AG10803 (cell line): ENCODE measurements around the gene RAD1.

Experiments
- DNase-seq: peaks from one replicate; pipeline ENCODE4 v3.0.0; 2010; ENCODE audit warnings: low read depth
- H3K4me3 ChIP-seq: 2 replicates; pipeline ENCODE4 v1.5.1; 2011; ENCODE audit warnings: mild to moderate bottlenecking, low read length, control low read depth
- TF ChIP-seq, protein P1 (sequence below): conservative IDR thresholded peaks from 2 replicates; pipeline ENCODE4 v1.5.1; 2011; ENCODE audit warnings: mild to moderate bottlenecking, low read length, control low read depth, inconsistent platforms

RAD1 gene, protein sequence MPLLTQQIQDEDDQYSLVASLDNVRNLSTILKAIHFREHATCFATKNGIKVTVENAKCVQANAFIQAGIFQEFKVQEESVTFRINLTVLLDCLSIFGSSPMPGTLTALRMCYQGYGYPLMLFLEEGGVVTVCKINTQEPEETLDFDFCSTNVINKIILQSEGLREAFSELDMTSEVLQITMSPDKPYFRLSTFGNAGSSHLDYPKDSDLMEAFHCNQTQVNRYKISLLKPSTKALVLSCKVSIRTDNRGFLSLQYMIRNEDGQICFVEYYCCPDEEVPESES

DNA sequence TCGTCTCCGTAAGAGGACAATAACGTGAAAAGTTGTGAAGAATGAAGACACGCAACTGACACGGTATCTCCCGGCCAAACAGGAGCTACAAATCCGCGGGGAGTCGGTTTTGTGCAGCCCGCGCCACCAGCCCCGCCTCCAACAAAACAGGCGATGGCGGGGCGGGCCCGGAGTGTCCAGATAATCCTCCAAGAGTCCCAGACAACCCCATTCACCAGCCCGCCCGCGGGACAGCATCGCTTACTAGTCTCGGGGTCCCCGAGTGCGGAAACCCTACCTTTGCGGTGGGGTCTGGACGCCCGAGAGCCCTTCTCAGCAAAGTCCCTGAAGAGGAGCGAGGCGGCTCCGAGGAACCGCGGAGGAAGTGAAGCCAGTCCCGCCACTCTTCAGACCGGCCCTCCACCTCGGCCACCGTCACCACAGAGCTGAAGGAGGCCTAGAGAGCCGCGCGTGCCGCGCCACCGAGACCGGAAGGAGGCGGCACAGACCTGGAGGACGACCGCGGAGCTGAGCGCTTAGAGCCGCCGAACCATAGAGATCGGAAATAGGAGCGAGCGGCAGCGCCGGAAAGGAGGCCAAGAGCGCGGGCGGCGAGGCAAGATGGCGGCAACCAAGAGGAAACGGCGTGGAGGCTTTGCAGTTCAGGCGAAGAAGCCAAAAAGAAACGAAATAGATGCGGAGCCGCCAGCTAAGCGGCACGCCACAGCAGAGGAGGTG is at the start of gene RAD1, which contains the start of gene BRIX1:
Gene RAD1, minus strand, starts transcription at position 366 of the 717 bp plus-strand sequence. CDS start 612 bp downstream, outside the sequence.
Gene BRIX1, plus strand, starts transcription at position 573 of the 717 bp plus-strand sequence. Its CDS starts 28 bp downstream, at position 601.
- TF ChIP-seq, protein P1, sequence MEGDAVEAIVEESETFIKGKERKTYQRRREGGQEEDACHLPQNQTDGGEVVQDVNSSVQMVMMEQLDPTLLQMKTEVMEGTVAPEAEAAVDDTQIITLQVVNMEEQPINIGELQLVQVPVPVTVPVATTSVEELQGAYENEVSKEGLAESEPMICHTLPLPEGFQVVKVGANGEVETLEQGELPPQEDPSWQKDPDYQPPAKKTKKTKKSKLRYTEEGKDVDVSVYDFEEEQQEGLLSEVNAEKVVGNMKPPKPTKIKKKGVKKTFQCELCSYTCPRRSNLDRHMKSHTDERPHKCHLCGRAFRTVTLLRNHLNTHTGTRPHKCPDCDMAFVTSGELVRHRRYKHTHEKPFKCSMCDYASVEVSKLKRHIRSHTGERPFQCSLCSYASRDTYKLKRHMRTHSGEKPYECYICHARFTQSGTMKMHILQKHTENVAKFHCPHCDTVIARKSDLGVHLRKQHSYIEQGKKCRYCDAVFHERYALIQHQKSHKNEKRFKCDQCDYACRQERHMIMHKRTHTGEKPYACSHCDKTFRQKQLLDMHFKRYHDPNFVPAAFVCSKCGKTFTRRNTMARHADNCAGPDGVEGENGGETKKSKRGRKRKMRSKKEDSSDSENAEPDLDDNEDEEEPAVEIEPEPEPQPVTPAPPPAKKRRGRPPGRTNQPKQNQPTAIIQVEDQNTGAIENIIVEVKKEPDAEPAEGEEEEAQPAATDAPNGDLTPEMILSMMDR: peak; percentile 15; the same call in 1 of the 2 replicates
- peak; percentile 97 for DNase-seq
- peak within 1 kb of the TSS; percentile 91 for H3K4me3 ChIP-seq

DNA sequence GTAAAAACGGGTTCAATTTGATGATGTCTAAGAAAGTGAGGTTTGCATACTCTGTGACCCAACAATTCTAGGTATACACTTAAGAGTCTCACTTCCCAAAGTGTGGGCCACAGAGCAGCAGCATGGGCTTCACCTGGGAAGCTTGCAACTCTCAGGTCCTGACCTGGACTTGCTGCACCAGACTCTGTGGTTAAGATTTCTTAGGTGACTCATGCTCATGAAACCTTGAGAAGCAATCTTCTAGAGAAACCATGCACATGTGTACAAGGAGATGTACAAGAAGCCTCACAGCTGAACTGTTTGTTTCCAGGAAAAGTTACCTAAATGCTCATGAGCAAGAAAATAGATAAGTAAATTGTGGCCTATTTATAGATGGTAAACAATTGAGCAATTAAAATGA is 44.0 kb upstream of the RAD1 start:
- DNase-seq: peak; percentile 42

DNA sequence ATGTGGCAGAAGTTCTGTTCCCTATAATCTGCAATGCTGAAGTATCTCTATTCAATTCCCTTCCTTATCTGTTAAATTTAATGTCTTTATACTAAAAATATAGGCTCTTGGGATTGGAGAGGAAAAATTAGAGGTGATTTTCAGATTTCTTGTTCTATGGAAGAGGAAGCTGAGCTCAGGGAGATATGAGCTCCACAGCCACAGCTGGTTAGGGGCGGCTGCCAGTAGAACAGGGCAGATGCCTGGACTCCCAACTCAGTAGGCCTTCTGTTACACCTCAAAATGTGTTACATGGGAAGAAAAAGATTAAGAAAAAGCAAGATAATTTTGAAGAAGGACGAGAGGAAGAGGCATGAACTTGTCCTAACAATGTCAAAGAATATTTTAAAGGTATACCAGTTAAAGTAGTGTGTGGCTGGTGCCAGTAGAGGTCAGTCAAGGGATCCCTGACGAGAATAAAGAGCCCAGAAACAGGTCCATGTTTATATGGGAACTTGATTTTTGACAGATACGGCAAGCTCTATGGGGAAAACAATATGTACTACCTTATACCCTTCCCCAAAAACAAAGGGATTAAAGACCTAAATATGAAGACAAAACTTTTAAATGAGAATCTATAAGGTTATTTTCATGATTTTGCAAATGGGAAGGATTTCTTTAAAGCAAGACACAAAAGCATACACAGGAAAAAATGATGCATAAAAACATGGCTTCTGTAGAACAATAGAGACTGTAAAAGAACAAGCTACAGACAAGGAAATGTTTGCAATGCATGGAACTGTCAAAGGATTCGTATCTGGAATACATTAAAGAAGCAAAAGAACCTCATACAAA is 42.8 kb upstream of the RAD1 start:
- TF ChIP-seq, protein P1: peak; percentile 73
- H3K4me3 ChIP-seq: no peak overlapping the region
- peak; percentile 37 for DNase-seq

More for the DNA sequence above, 44.0 kb upstream of the RAD1 start:
- TF ChIP-seq, protein P1: no peak
- H3K4me3 ChIP-seq: no peak overlapping the region

DNA sequence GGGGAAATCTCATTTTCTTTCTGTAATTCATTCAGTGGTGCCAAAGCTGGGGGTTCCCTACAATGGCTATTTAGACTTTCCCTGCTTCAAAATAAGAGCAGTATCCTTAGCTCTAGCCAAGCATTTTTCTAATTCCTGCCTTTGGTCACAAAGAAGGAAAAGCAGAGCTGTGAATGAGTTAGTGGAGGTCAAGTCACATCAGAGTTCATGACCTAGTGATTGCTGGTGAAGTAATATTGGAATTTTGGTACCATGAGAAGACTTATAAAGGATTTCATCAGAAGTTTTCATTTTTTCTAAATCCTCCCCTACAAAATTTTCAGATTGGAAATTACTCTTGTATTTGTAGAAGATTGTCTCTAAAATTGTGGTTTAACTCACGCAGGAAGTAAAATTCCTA is 42.0 kb upstream of the RAD1 start:
- peak; percentile 58 for DNase-seq
- TF ChIP-seq, protein P1: no peak
- no peak overlapping the region for H3K4me3 ChIP-seq

DNA sequence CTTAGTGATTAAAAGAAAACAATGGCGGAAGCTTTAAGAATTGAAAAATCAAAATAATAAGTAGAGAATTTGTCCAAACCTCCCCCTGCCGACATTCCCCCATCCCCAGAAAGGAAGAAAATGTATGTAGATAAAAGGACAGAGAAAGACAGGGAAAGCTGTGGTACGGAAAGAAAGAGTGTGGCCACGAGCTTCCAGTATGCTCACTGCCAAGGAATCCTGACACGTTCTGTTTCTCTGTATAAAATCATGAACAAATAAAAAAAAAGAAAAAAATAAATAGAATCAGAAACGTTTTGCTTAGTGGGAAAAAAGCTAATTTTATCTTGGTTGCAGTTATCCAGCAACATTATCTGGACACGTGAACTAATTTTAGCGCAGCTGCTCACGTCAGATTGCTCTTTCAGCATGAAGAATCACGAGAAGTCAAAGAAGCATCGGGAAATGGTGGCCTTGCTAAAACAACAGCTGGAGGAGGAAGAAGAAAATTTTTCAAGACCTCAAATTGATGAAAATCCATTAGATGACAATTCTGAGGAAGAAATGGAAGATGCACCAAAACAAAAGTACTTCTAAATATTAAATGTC is 29.2 kb upstream of the RAD1 start:
- no peak for DNase-seq
- H3K4me3 ChIP-seq: no peak overlapping the region
- TF ChIP-seq, protein P1: no peak

DNA sequence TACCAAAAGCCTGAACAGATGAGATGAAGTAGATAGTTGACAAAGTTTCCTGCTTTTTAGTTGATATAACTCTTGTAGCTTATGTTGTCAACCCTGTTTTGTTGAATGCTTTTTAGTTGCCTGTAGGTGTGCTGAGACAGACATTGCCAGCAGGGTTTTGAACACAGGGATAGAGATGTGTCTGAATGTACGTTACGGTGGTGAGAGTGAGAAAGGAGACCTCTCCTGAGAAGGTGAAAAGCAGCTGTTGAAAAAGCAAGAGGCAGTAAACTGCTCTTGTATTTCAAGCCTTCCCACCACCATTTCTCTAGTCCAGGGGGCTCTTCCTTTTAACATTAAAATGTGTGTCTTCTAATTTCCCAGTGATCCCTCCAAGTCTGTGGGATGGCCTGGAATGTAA is 28.7 kb upstream of the RAD1 start:
- TF ChIP-seq, protein P1: no peak
- no peak for DNase-seq

More for the DNA sequence above, 28.7 kb upstream of the RAD1 start:
- H3K4me3 ChIP-seq: no peak overlapping the region
